ENCODE data around the gene DIP2B.

DNA sequence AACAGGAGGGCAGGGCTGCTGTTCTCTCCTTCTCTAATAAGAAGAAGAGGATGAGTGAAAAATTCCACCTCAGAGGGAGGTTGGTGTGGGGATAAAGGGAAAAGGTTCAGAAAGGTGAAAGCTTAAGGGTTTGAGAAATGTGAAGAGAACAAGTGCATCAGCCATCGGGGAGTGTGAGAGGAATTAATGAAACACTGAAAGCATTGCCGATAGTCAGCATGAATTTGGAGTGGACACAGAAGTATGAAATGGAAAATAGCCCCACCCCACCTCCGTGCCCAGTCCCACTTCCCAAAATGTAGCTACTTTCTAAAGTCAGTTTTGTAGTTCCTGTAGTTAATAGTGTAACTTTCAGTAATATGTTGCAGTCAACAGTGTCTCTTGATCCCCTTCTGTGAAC, 33.4 kb downstream of the DIP2B start:
- TF ChIP-seq GATA3 (IDR thresholded peaks at IDR 0.05; ENCODE audit: low read depth, low read length) (no peak), GATA2 (IDR thresholded peaks at IDR 0.05; ENCODE audit: low read depth, low read length) (no peak)

Measured in SH-SY5Y (cell line).